ENCODE results near the gene CTSW. TPM values are rescaled to one million over a fixed set of nuclear protein-coding genes. Genes with fewer than 3 reads are reported as not detected.
"Not testable (repeated sequence)": the region's sequence is repeated elsewhere in the genome, so short reads cannot be mapped to it uniquely, and the experiment has no call there.

CTSW gene
- total RNA-seq, 1 experiment from 2014 or later: not detected

GRCh38 chr11:65844231-65844872, 35.3 kb upstream of the CTSW start:
- Mint-ChIP-seq H3K4me3 (ENCODE audit: unreplicated experiment) (no peak overlapping the region), H3K4me1 (ENCODE audit: low read depth, unreplicated experiment) (peaks cover 15% of the 10 kb centered on the region), H3K27ac (ENCODE audit: unreplicated experiment) (peak overlapping the region; percentile 45), H3K27me3 (ENCODE audit: insufficient read depth, unreplicated experiment) (no peaks in the 10 kb centered on the region), H3K36me3 (ENCODE audit: insufficient read depth, unreplicated experiment) (peaks cover 20% of the 10 kb centered on the region), H3K9me3 (ENCODE audit: unreplicated experiment) (no peaks in the 10 kb centered on the region)
- Histone ChIP-seq H3K9me3 (no peaks in the 10 kb centered on the region), H3K4me1 (peaks cover 24% of the 10 kb centered on the region), H3K4me3 (ENCODE audit: low read depth, low read length) (no peak overlapping the region), H3K36me3 (ENCODE audit: control insufficient read depth, insufficient read depth, low read length) (no peaks in the 10 kb centered on the region), H3K27me3 (replicated peaks; ENCODE audit: control insufficient read depth, insufficient read depth, low read length) (no peaks in the 10 kb centered on the region)
- ChIA-PET POLR2A (interaction anchor here (0.6 to 1.3 kb wide), 6 partner anchors 12 to 228 kb away, joined by 3 to 10 read pairs (median 6); partner anchors contain the start of gene MUS81), CTCF (interaction anchor here (0.5 to 2.3 kb wide), 10 partner anchors 13 to 569 kb away, joined by 3 to 19 read pairs (median 4); partner anchors contain the start of genes FIBP and MUS81)
- no peak for DNase-seq
- intact Hi-C loops (cut with micrococcal nuclease; ENCODE audit: unreplicated experiment): no loop called here
- no peak for TF ChIP-seq CTCF (IDR thresholded peaks at IDR 0.05; ENCODE audit: insufficient read depth in 1 of 2, low read depth in 1 of 2, low read length in 1 of 2, severe bottlenecking in 1 of 2, unreplicated experiment in 1 of 2)
- no TSS peak for BruUV-seq (replicated peaks)

- peaks cover 37% of the 10 kb centered on the region for H3K4me1 ChIP-seq
- H3K9me3 ChIP-seq: 0 out of 2 replicates have a peak, but pooled peaks cover 3% of the 10 kb centered on the region
- no peak overlapping the region for H3K4me3 ChIP-seq (ENCODE audit: low read depth, low read length)
- TF ChIP-seq CTCF (IDR thresholded peaks at IDR 0.05; ENCODE audit: insufficient read depth in 1 of 2, low read depth in 1 of 2, low read length in 1 of 2, severe bottlenecking in 1 of 2, unreplicated experiment in 1 of 2): no peak
- Mint-ChIP-seq H3K4me3 (ENCODE audit: unreplicated experiment) (no peak overlapping the region), H3K27ac (ENCODE audit: unreplicated experiment) (no peak overlapping the region), H3K9me3 (ENCODE audit: unreplicated experiment) (no peaks in the 10 kb centered on the region), H3K4me1 (ENCODE audit: low read depth, unreplicated experiment) (peaks cover 20% of the 10 kb centered on the region), H3K36me3 (ENCODE audit: insufficient read depth, unreplicated experiment) (peaks cover 49% of the 10 kb centered on the region), H3K27me3 (ENCODE audit: insufficient read depth, unreplicated experiment) (no peaks in the 10 kb centered on the region)
- 0 out of 2 replicates have a peak, but pooled peaks cover 2% of the 10 kb centered on the region for H3K36me3 ChIP-seq (ENCODE audit: control insufficient read depth, insufficient read depth, low read length)
- intact Hi-C loops (cut with micrococcal nuclease; ENCODE audit: unreplicated experiment): no loop called here
- POLR2A ChIA-PET: no interaction called here
- CTCF ChIA-PET: interaction anchor here (0.6 kb wide), 1 partner anchor 20 kb away, joined by 4 read pairs; no protein-coding TSS in a partner anchor
- no TSS peak for BruUV-seq (replicated peaks)
- DNase-seq: no peak
- no peaks in the 10 kb centered on the region for H3K27me3 ChIP-seq (replicated peaks; ENCODE audit: control insufficient read depth, insufficient read depth, low read length)
These were observed 31.9 kb upstream of the CTSW start for GRCh38 chr11:65847746-65848145.

- intact Hi-C loops (cut with micrococcal nuclease; ENCODE audit: unreplicated experiment); BruUV-seq (replicated peaks); H3K9me3 Mint-ChIP-seq (ENCODE audit: unreplicated experiment); DNase-seq; H3K27me3 ChIP-seq (replicated peaks; ENCODE audit: control insufficient read depth, insufficient read depth, low read length); H3K27ac Mint-ChIP-seq (ENCODE audit: unreplicated experiment); H3K9me3 ChIP-seq; H3K4me3 ChIP-seq (ENCODE audit: low read depth, low read length); H3K27me3 Mint-ChIP-seq (ENCODE audit: insufficient read depth, unreplicated experiment); H3K36me3 ChIP-seq (ENCODE audit: control insufficient read depth, insufficient read depth, low read length); H3K4me3 Mint-ChIP-seq (ENCODE audit: unreplicated experiment): not testable (repeated sequence)
- H3K4me1 Mint-ChIP-seq (ENCODE audit: low read depth, unreplicated experiment): peaks cover 20% of the 10 kb centered on the region
- ChIA-PET CTCF (interaction anchor here (1.2 to 2.9 kb wide), 3 partner anchors 11 to 154 kb away, joined by 3 to 16 read pairs (median 8); partner anchors contain the start of genes BANF1, CCDC85B, EIF1AD and MUS81), POLR2A (interaction anchor here (0.6 to 1.8 kb wide), 3 partner anchors 9 to 274 kb away, joined by 4 to 10 read pairs (median 6); partner anchors contain the start of gene CFL1)
- H3K4me1 ChIP-seq: peaks cover 31% of the 10 kb centered on the region
- H3K36me3 Mint-ChIP-seq (ENCODE audit: insufficient read depth, unreplicated experiment): peaks cover 55% of the 10 kb centered on the region
These were observed 30.9 kb upstream of the CTSW start for GRCh38 chr11:65848693-65849092.

All from Caco-2 (cell line).